SIG-M5 (cell line): ENCODE data around the gene MRPL30.
"Not testable (repeated sequence)": the region's sequence is repeated elsewhere in the genome, so short reads cannot be mapped to it uniquely, and the experiment has no call there.

Source experiments
- DNase-seq: peaks from one replicate; lab custom pipeline; 2025; lab: John Stamatoyannopoulos, UW

MRPL30 gene

DNA sequence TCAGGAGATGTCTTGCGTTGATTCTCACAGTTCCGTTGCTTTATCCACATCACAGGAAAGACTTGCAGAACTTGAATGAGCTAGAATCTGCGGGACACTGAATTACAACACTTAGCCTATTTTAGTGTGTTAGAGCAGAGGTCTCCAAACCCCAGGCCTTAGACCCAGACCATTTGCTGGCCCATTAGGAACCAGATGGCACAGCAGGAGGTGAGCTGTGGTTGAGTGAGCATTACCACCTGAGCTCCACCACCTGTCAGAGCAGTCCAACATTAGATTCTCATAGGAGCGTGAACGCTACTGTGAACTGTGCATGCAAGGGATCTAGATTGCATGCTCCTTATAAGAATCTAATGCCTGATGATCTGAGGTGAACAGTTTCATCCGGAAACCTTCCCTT, 3.8 kb downstream of the MRPL30 start:
- no peak for DNase-seq

DNA sequence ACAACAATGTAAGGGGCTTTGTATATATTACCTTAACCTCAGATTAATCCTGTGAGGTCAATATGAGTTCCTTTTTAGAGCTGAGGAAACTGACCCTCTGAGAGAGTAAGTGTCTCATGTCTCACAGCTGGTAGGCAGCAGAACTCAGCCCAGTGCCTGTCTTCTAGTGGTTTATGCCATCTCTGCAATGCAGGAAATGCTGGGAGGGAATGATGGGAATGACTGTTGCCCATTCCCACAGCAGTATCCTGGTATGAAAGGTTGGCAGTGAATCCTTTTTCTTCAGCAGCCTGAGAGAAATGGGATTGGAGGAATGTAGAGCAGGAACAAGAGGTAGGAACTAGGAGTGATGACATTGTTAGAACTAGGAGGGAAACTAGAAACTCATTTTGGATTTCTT, 6.0 kb downstream of the MRPL30 start:
- DNase-seq: no peak

DNA sequence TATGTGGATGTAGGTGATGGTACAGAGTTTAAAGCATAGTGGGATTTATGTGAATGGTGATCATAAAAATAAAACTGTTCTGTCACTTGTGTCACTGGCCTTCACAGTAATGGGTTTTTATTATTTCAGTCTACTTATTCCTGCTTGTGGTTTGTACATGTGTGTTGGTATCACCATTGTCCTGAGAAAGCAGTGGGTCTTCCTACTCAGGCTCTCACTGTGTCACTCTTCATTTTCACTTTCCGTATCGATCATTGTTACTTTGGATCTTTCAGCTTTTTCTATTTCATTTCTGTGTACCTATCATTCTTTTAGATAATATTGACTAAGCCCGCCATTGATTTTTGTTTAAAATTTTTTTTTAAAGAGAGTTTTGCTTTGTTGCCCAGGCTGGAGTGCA, 7.4 kb downstream of the MRPL30 start:
- no peak for DNase-seq

DNA sequence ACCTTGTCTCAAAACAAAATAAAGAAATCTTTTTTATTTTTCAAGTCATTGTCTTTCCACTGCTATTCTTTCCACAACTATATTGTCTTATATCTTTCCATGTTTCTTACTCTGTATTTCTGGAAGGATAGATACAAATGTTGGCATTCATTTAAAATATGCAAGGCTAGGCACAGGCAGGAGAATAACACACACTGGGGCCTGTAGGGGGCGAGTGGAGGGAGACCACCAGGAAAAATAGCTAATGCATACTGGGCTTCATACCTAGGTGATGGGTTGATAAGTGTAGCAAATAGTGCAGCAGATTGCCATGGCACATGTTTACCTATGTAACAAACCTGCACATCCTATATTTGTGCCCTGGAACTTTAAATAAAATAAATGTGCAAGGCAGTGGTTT, 9.6 kb downstream of the MRPL30 start:
- DNase-seq: no peak

DNA sequence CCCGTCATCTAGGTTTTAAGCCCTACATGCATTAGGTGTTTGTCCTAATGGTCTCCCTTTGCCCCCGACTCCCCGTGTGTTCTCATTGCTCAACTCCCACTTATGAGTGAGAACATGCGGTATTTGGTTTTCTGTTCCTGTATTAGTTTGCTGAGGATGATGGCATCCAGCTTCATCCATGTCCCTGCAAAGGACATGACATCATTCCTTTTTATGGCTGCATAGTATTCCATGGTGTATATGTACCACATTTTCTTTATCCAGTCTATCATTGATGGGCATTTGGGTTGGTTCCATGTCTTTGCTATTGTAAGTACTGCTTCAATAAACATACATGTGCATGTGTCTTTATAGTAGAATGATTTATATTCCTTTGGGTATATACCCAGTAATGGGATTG, 11.4 kb downstream of the MRPL30 start:
- not testable (repeated sequence) for DNase-seq

DNA sequence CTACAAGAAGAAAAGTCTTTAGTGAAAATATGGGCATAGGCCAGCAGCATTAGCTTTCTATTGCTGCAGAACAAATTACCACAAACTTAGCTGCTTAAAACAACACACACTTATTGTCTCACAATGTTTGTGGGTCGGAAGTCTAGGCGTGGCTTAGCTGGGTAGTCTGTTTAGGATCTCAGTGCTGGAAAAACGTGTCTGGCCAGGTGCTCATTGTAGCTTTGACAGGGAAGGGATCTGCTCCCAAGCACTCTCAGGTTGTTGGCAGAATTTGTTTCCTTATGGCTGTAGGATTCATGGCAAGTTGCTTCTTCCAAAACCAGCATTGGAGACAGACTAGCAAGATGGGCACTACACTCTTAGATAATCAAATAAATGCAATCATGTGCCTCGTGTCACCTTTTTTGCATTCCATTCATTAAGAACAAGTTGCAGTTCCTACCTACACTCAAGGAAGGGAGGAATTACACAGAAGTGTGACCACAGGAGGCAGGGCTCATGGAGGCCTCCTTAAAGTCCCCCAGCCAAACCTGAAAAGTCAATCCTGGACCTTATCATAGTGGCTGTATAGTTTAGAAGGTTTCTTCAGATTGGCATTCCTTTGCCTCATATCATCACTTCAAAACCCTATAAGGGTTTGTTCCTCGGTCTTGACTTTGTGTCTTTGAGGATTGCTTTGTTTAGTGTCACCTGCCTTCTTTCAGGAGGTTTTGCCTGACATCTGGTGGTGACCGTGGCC, 17.3 kb downstream of the MRPL30 start:
- DNase-seq: no peak

DNA sequence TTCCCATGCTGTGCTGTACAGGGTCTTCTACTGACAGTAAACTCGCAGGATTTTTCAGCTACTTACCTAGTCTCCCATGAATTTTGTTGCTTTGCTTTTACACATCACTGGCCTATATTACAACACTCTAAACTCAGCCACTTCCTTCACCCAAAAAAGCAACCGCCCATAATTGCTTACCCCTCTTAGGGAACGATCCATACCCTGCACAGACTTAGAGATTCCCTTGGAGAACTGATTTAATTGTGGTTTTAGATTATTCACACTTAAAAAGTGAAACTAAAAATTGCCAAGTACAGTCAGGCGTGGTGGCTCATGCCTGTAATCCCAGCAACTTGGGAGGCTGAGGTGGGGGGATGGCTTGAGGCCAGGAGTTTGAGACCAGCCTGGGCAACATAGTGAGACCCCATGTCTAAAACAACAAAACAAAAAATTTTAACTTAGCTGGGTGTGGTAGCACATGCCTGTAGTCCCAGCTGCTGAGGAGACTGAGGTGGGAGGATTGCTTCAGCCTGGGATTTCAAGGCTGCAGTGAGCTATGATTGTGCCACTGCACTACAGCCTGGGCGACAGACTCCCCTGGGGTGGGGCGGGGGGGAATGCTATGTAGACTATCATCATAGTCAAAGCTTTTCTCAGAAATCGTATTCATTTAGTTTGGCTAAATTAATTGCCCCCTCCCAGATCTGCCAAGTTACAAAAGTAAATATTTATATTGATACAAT, 19.3 kb downstream of the MRPL30 start:
- DNase-seq: no peak

DNA sequence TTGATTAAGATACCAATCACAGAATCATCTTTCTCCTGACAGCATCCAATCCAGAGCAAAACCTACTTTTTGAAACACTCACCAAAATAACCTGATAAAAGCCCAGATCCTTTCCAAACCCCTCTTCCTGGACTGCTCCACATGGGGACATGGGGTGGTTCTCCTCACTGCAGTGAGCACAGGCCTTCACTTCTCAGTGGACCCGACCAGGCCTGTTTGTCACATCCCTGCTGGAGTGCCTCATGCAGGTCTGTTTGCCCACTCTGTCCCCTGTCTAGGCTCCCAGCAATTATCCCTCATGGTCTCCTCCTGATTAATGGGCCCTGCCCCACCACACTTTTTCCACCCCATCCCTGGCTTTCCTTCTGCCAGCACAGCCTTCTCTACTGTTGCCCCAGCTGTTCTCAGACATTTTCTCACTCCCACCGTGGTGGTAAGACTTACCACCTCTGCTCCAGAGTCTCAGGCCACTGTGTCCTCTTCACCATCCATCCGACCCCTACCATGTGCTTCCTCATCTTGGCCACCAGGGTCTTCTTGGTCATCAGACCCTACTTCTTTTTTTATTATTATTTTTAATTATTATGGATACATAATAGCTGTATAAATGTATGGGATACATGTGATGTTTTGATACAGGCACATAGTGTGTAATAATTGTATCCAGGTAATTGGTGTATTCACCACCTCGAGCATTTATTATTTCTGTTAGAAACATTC, 21.1 kb downstream of the MRPL30 start:
- DNase-seq: no peak

DNA sequence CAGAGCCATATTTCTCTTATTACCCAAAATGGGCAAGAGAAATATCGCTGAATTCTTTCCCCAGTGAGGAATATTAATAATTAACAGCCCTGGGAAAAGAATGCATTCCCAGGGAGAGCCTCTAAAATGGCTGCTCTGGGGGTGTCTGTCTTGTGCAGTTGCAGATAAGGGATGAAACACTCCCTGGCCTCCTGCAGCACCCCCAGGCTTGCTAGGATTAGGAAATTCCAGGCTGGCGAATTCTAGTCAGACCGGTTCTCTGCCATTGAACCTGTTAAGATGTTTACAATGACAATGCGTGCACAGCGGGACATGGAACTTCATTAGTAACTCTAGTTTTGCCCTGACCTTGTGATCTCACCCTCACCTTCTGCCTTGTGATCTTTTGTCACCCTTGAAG, 24.5 kb downstream of the MRPL30 start:
- DNase-seq: no peak

DNA sequence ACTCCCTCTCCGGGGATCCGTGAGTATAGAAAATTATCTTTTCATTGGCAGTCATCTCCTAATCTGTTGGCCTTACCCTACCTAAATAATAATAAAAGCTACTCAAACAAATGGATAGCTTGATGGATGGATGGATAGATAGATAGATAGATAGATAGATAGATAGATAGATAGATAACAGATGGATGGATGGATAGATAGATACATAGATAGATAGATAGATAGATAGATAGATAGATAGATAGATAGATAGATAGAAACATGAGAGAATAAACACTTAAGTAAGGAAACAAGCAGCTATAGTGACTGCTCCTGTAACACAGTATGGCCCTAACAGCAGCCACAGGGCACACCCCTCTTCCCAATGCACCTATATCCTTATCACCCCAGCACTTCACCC, 35.1 kb downstream of the MRPL30 start:
- DNase-seq: no peak

DNA sequence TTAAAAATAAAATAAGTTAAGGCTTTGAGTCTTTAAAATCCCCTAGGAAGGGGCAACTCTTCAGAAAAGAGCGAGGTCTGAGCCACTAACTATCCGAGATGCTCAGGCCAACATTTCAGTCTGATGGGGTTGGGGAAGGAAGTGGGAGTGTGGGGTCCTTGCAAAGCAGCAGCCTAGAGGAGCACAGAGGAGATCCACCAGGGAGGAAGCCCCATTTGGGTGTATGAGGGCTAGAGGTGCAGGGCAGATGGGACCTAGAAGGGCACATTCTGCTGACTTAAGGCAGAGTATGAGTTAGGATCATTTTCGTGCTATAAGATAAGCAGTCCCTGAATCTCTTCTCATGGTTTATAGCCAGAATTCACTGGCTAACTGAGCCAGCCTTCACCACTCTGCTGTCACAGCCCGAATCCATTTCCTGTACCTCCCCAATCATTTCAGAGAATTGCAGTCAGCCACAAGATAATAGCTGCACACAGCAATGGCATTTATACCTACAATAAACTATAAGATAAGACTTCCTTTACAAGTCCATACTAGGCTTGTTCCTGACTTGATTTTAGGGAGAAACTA, 37.0 kb downstream of the MRPL30 start:
- DNase-seq: no peak

DNA sequence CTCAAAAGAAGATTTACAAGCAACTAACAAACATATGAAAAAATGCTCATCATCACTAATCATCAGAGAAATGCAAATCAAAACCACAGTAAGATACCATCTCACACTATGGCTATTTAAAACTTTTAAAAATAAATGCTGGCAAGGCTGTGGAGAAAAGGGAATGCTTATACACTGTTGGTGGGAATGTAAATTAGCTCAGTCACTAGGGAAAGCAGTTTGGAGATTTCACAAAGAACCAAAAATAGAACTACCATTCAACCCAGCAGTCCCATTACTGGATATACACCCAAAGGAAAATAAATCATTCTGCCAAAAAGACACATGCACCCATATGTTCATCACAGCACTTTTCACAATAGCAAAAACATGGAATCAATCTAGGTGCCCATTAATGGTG, 52.2 kb downstream of the MRPL30 start:
- not testable (repeated sequence) for DNase-seq

DNA sequence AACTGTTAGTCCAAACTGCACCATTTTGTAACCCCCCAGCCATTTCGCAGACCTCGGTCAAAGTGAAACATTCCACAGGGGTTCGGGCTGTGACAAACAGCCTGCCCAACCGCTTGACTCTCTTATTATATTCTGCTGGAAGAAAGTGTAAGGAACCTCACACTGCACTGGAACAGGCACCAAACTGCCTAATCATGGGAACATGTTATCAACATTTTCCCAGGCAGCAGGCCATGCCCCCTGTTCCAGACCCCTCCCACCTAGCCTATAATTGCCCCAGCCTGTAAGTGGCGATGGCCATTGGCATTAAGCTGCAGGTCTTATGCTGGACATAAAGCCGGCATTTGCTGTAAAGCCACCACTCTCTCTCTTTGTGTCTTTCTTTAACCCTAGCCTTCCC, 57.6 kb downstream of the MRPL30 start:
- DNase-seq: no peak

DNA sequence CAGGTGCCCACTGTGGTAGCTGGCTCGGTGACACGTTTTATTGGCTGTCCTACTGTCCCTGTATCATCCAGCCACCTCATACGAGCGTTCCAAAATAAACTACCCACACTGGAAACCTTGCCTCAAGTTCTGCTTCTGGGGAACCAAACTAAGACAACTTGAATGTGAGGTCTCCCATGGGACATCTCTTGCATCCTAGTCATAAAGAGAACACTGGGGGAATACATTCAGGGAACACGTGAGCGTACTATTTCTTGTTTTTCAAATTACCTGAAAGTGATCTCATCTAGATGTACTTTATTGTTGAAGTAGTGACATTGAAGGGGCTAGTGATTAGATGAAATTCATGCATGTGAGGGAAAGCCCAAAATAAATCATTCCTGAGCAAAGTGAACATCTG, 59.4 kb downstream of the MRPL30 start:
- no peak for DNase-seq

DNA sequence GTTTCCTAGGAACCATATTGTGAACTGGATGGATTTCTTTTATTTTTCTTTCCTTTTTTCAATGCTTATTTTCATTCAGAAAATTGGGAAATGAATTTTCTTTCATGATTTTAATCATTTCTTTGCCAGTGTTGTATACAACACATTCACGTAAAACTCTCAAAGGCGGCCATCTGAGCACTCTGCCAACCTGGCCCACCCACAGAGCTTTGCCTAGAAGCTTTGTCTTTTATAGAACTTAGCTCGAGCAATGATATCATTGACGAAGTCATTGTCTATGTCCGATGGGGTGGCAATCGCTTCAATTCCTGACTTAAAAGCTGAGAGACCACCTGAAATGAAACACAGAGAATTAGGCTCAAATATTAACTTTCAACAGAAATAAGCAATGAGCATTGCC, 61.2 kb downstream of the MRPL30 start:
- no peak for DNase-seq
